ENCODE results near the gene RYR3.

The RYR3 gene

DNA sequence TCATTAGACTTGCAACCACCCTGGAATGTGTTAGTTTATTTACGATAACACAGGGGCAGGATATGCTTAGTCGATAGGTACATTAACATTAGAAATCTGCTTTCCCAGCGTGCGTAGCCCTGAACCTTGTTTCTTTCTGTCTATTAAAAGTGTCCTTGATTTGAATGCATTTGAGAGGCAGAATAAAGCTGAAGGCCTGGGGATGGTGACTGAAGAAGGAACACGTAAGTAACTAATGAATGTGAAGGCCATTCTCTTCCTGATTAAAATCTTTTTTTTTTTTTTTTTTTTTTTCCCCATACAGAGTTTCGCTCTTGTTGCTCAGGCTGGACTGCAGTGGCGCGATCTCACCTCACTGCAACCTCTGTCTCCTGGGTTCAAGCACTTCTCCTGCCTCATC, 514.7 kb downstream of the RYR3 start:
- no peak overlapping the region for H3K27ac ChIP-seq
- TF ChIP-seq CTCF (IDR thresholded peaks at IDR 0.05) (no peak), ZFX (IDR thresholded peaks at IDR 0.05; ENCODE audit: borderline replicate concordance) (no peak)

DNA sequence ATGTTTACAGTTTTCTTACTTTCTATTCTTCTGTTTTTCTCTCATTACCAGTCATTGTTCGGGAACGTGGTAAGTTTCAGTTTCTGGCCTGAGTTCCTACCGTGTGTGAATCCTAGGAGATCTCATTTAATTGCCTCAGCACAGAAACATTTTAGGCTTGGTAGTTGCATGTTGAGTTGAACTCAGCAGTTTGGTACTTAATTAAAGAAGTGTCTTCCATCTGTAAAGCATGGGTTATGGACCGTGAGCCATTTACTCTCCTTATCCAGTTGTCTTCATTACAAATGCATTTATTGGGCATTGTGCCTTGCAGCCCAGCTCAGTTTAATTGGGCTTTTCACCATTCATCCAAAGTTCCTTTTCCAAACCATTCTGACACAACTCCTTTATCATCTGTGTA, 515.4 kb downstream of the RYR3 start:
- TF ChIP-seq CTCF (IDR thresholded peaks at IDR 0.05) (no peak), ZFX (IDR thresholded peaks at IDR 0.05; ENCODE audit: borderline replicate concordance) (no peak)

GRCh38 chr15:33830351-33830750, 519.6 kb downstream of the RYR3 start:
- TF ChIP-seq ZFX (IDR thresholded peaks at IDR 0.05; ENCODE audit: borderline replicate concordance) (no peak), CTCF (IDR thresholded peaks at IDR 0.05) (no peak)
- H3K27ac ChIP-seq, result no peak overlapping the region

More for the DNA sequence above, 515.4 kb downstream of the RYR3 start:
- H3K27ac ChIP-seq, result no peak overlapping the region

DNA sequence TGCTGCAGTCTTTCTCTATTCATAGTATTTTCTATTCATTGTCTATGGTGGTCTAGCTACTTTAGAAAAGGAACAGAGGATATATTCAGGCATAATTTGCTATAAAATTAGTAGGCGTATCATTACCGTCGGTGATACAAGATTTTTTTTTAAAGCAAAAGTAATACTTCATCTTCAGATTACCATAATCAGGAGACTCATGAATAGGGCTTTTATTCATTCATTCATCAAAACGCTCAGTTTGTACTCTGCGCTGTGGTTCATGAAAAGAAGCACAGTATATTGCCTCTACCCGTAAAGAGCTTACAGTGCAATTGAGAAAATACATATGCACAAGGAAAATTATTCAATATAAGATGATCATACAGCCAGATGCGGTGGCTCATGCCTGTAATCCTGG, 520.9 kb downstream of the RYR3 start:
- H3K27ac ChIP-seq, result no peak overlapping the region
- TF ChIP-seq CTCF (IDR thresholded peaks at IDR 0.05) (no peak), ZFX (IDR thresholded peaks at IDR 0.05; ENCODE audit: borderline replicate concordance) (no peak)

- TF ChIP-seq CTCF (IDR thresholded peaks at IDR 0.05) (no peak), ZFX (IDR thresholded peaks at IDR 0.05; ENCODE audit: borderline replicate concordance) (no peak)
- H3K27ac ChIP-seq, result no peak overlapping the region
Measured at GRCh38 chr15:33834892-33835743, 524.4 kb downstream of the RYR3 start.

- H3K27ac ChIP-seq, result no peak overlapping the region
- no peak for TF ChIP-seq ZFX (IDR thresholded peaks at IDR 0.05; ENCODE audit: borderline replicate concordance)
- no peak for TF ChIP-seq CTCF (IDR thresholded peaks at IDR 0.05)
Measured at GRCh38 chr15:33837294-33837693, 526.5 kb downstream of the RYR3 start.

DNA sequence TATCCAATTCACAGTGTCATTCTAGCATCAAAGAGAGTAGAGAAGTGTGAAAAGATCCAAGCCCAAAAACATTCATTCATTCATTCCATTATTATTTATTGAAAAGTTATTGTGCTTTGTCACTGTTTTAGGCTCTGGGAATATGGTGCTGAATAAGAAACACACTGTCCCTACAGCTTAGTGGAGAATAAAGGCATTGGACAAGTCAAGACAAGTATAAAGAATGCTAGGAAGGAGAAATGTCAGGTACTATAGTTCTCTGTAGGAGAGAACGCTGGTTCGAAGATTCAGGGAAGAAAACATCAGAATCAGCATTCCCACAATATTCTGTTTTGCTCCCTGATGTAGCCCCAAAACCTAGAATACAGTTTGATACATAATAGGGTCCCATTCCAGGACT, 528.8 kb downstream of the RYR3 start:
- no peak for TF ChIP-seq CTCF (IDR thresholded peaks at IDR 0.05)
- TF ChIP-seq ZFX (IDR thresholded peaks at IDR 0.05; ENCODE audit: borderline replicate concordance), result no peak
- no peak overlapping the region for H3K27ac ChIP-seq
